Immature natural killer cell (primary cell): ENCODE results near the gene KCNMB1. TPM values are rescaled to one million over a fixed set of nuclear protein-coding genes. Genes with fewer than 3 reads are reported as not detected.

Experiments used
- DNase-seq, 3 donors: peaks; one replicate each; pipeline ENCODE4 v3.0.0; 2022; ENCODE audit warnings: mixed read lengths in 1 of 3
- H3K27ac Mint-ChIP-seq, 6 donors: one replicate each; pipeline ENCODE4 v1.8.0; 2020; ENCODE audit warnings: mixed read lengths in 6 of 6, mild to moderate bottlenecking in 5 of 6, inconsistent platforms in 4 of 6, moderate library complexity in 3 of 6
- H3K27me3 Mint-ChIP-seq, 3 donors: one replicate each; pipeline ENCODE4 v1.8.0; 2020 to 2021; ENCODE audit warnings: low read depth in 3 of 3, mild to moderate bottlenecking in 3 of 3, mixed read lengths in 3 of 3, moderate library complexity in 3 of 3, inconsistent platforms in 1 of 3
- H3K36me3 Mint-ChIP-seq, 3 donors: one replicate each; pipeline ENCODE4 v1.8.0; 2020; ENCODE audit warnings: mixed read lengths in 3 of 3, inconsistent platforms in 2 of 3, mild to moderate bottlenecking in 2 of 3
- H3K4me1 Mint-ChIP-seq, 2 donors: one replicate each; pipeline ENCODE4 v1.8.0; 2020; ENCODE audit warnings: inconsistent platforms in 2 of 2, mild to moderate bottlenecking in 2 of 2, mixed read lengths in 2 of 2, moderate library complexity in 1 of 2
- H3K4me3 Mint-ChIP-seq, 5 donors: one replicate each; pipeline ENCODE4 v1.8.0; 2020; ENCODE audit warnings: mild to moderate bottlenecking in 5 of 5, mixed read lengths in 5 of 5, inconsistent platforms in 3 of 5, moderate library complexity in 3 of 5
- H3K9me3 Mint-ChIP-seq, 6 donors: one replicate each; pipeline ENCODE4 v1.8.0; 2020; ENCODE audit warnings: mild to moderate bottlenecking in 6 of 6, mixed read lengths in 6 of 6, inconsistent platforms in 4 of 6, moderate library complexity in 3 of 6
- polyA plus RNA-seq, 3 donors: library from polyadenylated mRNA; unstranded; fragments of 300-500 nt; fragmentation: Illumina TruSeq; gene quantifications; one replicate each; pipeline ENCODE4 v1.2.3, GENCODE V29; 2021

KCNMB1 gene
- polyA plus RNA-seq, 3 donors from 2014 or later = 0.07 to 0.18 TPM; not detected in 1

DNA sequence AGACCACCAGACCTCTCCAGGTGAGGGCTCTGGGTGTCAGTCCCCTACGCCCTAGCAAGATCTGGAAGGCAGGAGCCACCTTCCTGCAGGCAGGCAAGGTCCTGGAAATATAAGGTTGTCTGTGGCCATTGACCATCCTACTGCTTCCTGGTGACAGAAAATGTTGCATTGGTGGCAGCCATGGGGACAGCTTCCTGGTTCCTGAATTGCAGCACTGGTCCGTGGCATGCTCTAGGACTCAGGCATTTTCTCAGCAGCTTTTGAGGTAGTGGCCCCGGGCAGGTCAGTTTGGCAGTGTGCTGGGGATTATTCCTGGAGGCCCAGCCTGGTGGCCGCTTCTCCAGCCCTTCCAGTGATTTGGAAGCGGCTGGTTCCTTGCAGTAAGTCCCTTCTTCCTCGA lies 36.6 kb upstream of the KCNMB1 start:
- Mint-ChIP-seq H3K27ac (no peak overlapping the region), H3K27me3 (peaks cover 0 to 4% (median 1%) of the 10 kb centered on the region in 3 donors), H3K36me3 (no peaks in the 10 kb centered on the region), H3K4me3 (no peak overlapping the region), H3K9me3 (no peaks in the 10 kb centered on the region), H3K4me1 (no peaks in the 10 kb centered on the region)
- no peak for DNase-seq

DNA sequence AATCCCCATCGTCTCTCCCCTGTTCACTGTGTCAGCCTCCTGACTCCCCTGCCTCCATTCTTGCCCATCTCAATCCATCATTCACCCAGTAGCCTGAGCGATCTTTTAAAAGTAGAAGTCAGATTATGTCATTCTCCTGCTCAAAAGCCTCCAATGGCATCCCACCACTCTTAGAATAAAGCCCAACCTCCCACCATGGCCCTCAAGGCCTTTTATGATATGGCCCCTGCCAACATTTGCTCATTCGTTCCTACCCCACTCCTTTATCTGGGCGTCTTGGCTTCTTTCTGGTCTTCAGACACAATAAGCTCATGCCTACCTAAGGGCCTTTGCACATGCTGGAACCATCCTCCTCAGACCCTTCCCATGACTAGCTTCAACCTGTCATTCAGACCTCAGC lies 35.5 kb upstream of the KCNMB1 start:
- DNase-seq = no peak
- H3K27me3 Mint-ChIP-seq = peaks cover 0 to 3% (median 1%) of the 10 kb centered on the region in 3 donors
- H3K36me3 Mint-ChIP-seq = no peaks in the 10 kb centered on the region
- no peak overlapping the region for H3K4me3 Mint-ChIP-seq
- H3K9me3 Mint-ChIP-seq = no peaks in the 10 kb centered on the region
- H3K27ac Mint-ChIP-seq = no peak overlapping the region
- H3K4me1 Mint-ChIP-seq = no peaks in the 10 kb centered on the region

- no peaks in the 10 kb centered on the region for H3K9me3 Mint-ChIP-seq
- H3K4me3 Mint-ChIP-seq = no peak overlapping the region
- H3K4me1 Mint-ChIP-seq = no peaks in the 10 kb centered on the region
- peaks cover 0 to 3% (median 1%) of the 10 kb centered on the region in 3 donors for H3K27me3 Mint-ChIP-seq
- H3K36me3 Mint-ChIP-seq = no peaks in the 10 kb centered on the region
- H3K27ac Mint-ChIP-seq = no peak overlapping the region
- no peak for DNase-seq
Measured at GRCh38 chr5:170423692-170424091, 34.5 kb upstream of the KCNMB1 start.

DNA sequence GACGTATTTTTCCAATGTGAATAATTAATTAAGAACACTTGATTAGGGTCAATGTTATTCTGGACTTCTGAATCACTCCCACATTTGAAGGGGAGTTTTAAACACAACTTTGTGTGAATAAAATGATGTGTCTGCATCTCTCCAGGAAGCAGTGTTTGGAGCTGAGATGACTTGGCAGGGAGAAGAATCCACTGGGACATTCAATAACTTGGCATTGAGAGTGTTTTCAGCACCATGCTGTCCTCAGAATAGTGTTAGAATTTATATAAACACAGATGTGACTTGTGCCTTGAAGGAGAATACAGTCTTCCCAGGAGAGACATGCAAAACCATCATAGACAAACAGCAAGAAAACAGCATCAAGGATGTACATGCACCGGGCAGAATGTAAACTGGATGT lies 32.7 kb upstream of the KCNMB1 start:
- Mint-ChIP-seq H3K27ac (no peak overlapping the region), H3K4me1 (no peaks in the 10 kb centered on the region), H3K27me3 (peaks cover 0 to 3% (median 2%) of the 10 kb centered on the region in 3 donors), H3K9me3 (no peaks in the 10 kb centered on the region), H3K36me3 (no peaks in the 10 kb centered on the region), H3K4me3 (no peak overlapping the region)
- DNase-seq = no peak

DNA sequence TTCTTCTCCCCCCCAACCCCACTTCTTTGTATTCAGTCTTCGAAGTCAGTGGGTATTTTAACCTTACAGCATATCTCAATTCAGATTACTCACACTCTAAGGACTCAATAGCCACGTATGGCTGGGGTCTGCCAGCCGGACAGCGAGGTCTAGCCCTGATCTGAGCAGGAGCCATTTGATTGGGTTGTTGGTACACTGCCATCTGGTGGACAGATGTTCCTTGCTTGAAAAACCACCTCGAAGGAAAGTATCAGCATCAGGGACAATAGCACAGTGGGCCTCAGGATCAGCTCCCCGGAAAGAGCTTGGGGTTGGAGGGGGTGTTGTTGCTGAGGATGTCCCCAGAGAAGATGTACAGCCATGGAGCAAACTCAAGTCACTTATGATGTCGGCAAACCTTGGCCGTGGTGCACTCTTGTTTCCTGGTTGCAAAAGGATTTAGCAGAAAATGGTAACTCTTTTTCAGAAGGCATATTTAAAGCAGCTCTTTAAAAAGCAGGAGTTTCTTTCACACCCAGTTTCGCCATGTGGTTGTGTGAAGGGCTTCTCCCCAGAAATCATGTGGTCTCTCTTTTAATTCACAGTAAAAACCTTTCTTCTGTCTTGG lies 31.7 kb upstream of the KCNMB1 start:
- peak; percentile 36 to 46 (median 45) for DNase-seq
- H3K36me3 Mint-ChIP-seq = no peaks in the 10 kb centered on the region
- H3K4me1 Mint-ChIP-seq = peaks cover 2 to 5% of the 10 kb centered on the region in 2 donors
- H3K27me3 Mint-ChIP-seq = peaks cover 0 to 3% (median 2%) of the 10 kb centered on the region in 3 donors
- H3K9me3 Mint-ChIP-seq = no peaks in the 10 kb centered on the region
- no peak overlapping the region for H3K4me3 Mint-ChIP-seq
- H3K27ac Mint-ChIP-seq = no peak overlapping the region

- Mint-ChIP-seq H3K27ac (no peak overlapping the region), H3K9me3 (no peaks in the 10 kb centered on the region), H3K27me3 (peaks cover 0 to 3% (median 2%) of the 10 kb centered on the region in 3 donors), H3K4me1 (peaks cover 2 to 5% of the 10 kb centered on the region in 2 donors), H3K4me3 (no peak overlapping the region), H3K36me3 (no peaks in the 10 kb centered on the region)
- DNase-seq = no peak
Measured at GRCh38 chr5:170419643-170420042, 30.5 kb upstream of the KCNMB1 start.

- Mint-ChIP-seq H3K27me3 (peaks cover 0 to 3% (median 2%) of the 10 kb centered on the region in 3 donors), H3K27ac (no peak overlapping the region), H3K4me1 (peaks cover 2 to 5% of the 10 kb centered on the region in 2 donors), H3K4me3 (no peak overlapping the region), H3K36me3 (no peaks in the 10 kb centered on the region), H3K9me3 (no peaks in the 10 kb centered on the region)
- DNase-seq = no peak
Measured at GRCh38 chr5:170418736-170419135, 29.6 kb upstream of the KCNMB1 start.

DNA sequence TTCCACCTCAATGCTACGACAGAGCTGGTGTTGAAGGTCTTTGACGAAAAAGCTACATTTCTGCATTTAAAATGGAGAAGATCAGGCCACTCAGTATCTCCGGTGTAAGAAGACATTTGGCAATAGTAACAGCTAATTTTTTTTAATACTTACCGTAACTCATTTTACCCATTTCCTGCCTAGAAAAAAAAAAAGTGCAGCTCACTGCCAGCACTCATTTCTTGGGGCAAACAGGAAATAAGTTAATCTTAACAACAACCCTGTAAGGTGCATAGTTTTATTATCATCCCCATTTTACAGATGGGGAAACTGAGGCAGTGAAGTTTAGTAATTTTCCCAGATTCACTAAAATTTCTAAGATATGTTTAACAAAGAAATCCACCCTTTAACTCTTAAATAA lies 27.4 kb upstream of the KCNMB1 start:
- peaks cover 0 to 3% (median 3%) of the 10 kb centered on the region in 3 donors for H3K27me3 Mint-ChIP-seq
- no peak overlapping the region for H3K4me3 Mint-ChIP-seq
- H3K36me3 Mint-ChIP-seq = no peaks in the 10 kb centered on the region
- DNase-seq = no peak
- no peaks in the 10 kb centered on the region for H3K9me3 Mint-ChIP-seq
- no peak overlapping the region for H3K27ac Mint-ChIP-seq
- peaks cover 2 to 5% of the 10 kb centered on the region in 2 donors for H3K4me1 Mint-ChIP-seq

DNA sequence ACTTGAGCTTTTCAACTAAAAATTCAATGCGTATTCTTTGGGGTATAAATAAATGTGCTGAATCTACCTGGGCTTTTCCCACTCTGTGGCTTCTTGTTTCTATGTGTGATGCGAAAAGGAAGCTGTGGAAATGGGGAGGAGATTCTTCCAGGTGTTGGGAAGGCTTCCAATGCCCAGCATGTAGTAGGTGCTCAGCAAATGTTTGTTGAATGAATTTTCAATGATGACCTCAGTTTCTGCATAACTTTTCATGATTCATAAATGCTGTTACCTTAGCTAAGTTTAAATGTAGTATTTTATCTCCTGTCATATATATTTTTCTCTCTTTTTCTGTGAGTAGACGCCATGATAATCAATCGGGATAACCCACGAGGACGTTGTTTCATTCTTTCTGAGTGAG lies 25.6 kb upstream of the KCNMB1 start:
- Mint-ChIP-seq H3K4me1 (peaks cover 2 to 5% of the 10 kb centered on the region in 2 donors), H3K27ac (no peak overlapping the region), H3K36me3 (no peaks in the 10 kb centered on the region), H3K27me3 (peaks cover 0 to 3% (median 3%) of the 10 kb centered on the region in 3 donors), H3K4me3 (no peak overlapping the region), H3K9me3 (no peaks in the 10 kb centered on the region)
- no peak for DNase-seq

DNA sequence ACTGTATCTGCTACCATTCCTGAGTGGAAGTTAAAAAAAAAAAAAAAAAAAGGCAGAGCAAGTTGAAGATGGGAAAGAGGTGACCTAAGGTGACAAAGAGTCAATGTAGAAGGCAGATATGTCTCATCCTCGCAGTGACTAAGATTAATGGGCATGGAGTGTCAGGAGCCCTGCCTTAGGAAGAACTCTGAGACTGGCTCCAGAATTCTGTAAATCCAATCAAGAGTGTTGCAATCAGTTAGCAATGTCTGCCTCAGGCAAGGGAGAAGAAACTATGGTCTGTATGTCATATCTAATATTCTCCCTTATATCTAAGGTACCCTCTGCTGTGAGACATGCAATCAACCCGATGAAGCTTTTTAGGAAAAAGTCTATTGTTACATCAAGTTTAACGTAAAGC lies 24.7 kb upstream of the KCNMB1 start:
- H3K36me3 Mint-ChIP-seq = no peaks in the 10 kb centered on the region

GRCh38 chr5:170411100-170411499 lies 21.9 kb upstream of the KCNMB1 start:
- Mint-ChIP-seq H3K36me3 (no peaks in the 10 kb centered on the region), H3K9me3 (no peaks in the 10 kb centered on the region), H3K4me3 (no peak overlapping the region), H3K27me3 (peaks cover 0 to 1% (median 1%) of the 10 kb centered on the region in 3 donors), H3K4me1 (no peaks in the 10 kb centered on the region), H3K27ac (no peak overlapping the region)
- peak in 1 of 3 donors; percentile 10 for DNase-seq

More for the DNA sequence above, 24.7 kb upstream of the KCNMB1 start:
- no peaks in the 10 kb centered on the region for H3K9me3 Mint-ChIP-seq
- H3K27ac Mint-ChIP-seq = no peak overlapping the region
- no peak for DNase-seq
- H3K27me3 Mint-ChIP-seq = peaks cover 0 to 3% (median 3%) of the 10 kb centered on the region in 3 donors
- H3K4me1 Mint-ChIP-seq = peaks cover 2 to 5% of the 10 kb centered on the region in 2 donors
- H3K4me3 Mint-ChIP-seq = no peak overlapping the region

DNA sequence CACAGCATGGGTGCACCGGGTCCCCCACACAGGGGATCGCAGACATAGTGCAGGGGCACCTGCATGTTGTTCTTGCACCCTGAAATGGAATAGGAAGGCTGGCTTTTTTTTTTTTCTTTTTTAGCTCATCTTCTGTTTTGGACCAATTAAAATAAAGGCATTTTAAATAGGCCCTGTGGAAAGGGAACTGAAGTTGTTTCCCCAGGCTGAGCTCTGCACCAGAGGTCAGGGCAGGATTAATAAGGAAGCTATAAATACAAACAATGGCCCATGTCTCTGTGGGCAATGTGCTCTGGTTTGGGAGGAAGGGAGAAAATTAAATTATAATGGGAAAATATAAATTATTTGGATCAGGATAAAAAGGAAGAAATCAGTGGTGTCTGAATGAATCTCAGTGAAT lies 21.2 kb upstream of the KCNMB1 start:
- Mint-ChIP-seq H3K36me3 (no peaks in the 10 kb centered on the region), H3K27me3 (peaks cover 0 to 1% (median 1%) of the 10 kb centered on the region in 3 donors), H3K4me1 (no peaks in the 10 kb centered on the region), H3K9me3 (no peaks in the 10 kb centered on the region), H3K27ac (no peak overlapping the region), H3K4me3 (no peak overlapping the region)
- no peak for DNase-seq

DNA sequence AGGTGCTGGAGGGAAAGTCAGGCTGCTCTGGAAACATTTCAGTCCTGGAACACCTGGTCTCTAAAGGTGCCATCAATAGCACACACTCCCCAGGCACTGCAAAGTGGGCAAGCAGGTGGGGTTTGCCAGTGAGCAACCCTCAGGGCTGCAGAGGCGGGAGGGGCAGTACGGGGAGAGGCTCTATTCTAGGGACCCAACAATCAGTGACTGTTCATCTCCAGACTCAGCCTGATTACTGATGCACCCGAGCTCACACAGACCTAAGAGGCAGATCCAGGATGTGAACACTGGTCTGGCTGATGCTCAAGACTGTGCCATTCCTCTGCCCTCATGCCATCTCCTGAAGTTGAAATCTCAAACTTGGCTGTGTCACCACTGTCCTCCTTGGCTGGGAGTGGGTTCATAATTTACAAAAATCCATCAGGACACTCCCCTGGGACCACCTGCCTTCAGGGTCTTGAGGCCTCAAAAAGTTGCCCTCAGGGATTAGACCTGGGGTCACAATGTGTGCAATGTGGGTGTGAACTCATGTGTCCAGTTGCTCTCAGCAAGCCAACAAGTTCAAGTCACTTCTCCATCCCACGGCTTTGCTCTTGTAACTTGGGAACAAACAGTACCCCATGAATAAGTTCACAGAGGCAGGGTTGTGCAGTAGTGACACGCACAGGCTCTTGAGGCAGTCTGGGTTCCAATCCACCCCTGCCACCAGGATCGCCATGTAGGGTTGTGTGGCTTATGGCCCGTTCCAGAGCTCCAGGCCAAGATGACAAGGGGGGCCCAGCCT lies 19.9 kb upstream of the KCNMB1 start:
- H3K27me3 Mint-ChIP-seq = peaks cover 0 to 1% (median 1%) of the 10 kb centered on the region in 3 donors
- no peaks in the 10 kb centered on the region for H3K9me3 Mint-ChIP-seq
- H3K27ac Mint-ChIP-seq = no peak overlapping the region
- H3K4me3 Mint-ChIP-seq = no peak overlapping the region
- no peaks in the 10 kb centered on the region for H3K4me1 Mint-ChIP-seq
- DNase-seq = no peak
- H3K36me3 Mint-ChIP-seq = no peaks in the 10 kb centered on the region

DNA sequence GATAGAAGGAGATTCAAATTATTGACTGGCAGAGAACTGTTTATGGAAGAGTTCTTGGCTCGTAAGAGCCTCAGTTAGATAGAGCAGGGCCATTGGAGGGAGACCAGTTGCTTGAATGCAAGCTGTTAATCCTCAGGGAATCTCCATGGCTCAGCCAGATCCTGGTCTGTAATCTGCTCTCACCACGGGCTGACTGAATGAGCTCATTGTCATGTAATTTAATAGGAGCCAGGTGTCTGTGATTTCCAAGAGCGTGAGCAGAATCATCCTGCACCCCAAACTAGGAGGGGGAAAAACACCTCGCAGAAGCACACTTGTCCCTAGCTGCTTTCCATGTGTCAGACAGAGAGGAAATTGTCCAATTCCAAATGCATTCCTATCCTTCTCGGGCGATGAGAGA lies 19.1 kb upstream of the KCNMB1 start:
- Mint-ChIP-seq H3K27ac (no peak overlapping the region), H3K4me1 (no peaks in the 10 kb centered on the region), H3K27me3 (peaks cover 1 to 2% (median 1%) of the 10 kb centered on the region in 3 donors), H3K36me3 (no peaks in the 10 kb centered on the region), H3K4me3 (no peak overlapping the region), H3K9me3 (no peaks in the 10 kb centered on the region)
- no peak for DNase-seq
